ENCODE measurements around the gene SLC28A2. TPM values are rescaled to one million over a fixed set of nuclear protein-coding genes. Genes with fewer than 3 reads are reported as not detected.

SLC28A2 gene
- total and polyA plus RNA-seq, 9 of the 15 experiments (the other 6 are each of a cell fraction or from before 2014, with no cell fraction given) = 0.03 to 0.04 TPM; not detected in 7

DNA sequence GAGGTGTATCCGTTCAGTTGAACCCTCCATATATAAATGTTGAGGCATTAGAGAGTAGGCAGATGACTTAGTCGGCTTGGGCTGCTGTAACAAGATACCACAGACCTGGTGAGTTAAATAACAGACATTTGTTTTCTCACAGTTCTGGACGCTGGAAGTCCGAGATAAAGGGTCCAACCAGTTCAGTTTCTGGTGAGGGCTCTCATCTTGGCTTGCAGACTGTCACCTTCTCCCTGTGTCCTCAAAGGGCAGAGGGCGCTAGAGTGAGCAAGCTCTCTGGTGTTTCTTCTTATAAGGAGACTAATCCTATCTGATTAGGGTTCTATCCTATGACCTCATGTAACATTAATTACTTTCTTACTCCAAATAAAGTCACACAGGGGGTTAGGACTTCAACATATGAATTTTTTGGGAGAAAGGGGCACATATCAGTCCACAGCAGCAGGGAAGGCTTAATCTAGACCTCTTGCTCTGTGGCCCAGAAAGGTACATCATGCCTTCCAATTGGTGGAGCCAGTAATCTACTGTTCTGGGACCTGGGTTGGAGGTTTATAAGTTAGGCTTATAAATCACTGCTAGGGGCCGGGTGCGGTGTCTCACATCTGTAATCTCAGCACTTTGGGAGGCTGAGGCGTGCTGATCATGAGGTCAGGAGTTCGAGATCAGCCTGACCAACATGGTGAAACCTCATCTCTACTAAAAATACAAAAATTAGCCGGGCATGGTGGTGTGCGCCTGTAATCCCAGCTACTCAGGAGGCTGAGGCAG, 26.3 kb upstream of the SLC28A2 start (continued):
- TF ChIP-seq, protein P1, sequence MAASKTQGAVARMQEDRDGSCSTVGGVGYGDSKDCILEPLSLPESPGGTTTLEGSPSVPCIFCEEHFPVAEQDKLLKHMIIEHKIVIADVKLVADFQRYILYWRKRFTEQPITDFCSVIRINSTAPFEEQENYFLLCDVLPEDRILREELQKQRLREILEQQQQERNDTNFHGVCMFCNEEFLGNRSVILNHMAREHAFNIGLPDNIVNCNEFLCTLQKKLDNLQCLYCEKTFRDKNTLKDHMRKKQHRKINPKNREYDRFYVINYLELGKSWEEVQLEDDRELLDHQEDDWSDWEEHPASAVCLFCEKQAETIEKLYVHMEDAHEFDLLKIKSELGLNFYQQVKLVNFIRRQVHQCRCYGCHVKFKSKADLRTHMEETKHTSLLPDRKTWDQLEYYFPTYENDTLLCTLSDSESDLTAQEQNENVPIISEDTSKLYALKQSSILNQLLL (CRISPR knock-in tag; IDR thresholded peaks at IDR 0.05; ENCODE audit: borderline replicate concordance) = no peak
- TF ChIP-seq, protein P2, sequence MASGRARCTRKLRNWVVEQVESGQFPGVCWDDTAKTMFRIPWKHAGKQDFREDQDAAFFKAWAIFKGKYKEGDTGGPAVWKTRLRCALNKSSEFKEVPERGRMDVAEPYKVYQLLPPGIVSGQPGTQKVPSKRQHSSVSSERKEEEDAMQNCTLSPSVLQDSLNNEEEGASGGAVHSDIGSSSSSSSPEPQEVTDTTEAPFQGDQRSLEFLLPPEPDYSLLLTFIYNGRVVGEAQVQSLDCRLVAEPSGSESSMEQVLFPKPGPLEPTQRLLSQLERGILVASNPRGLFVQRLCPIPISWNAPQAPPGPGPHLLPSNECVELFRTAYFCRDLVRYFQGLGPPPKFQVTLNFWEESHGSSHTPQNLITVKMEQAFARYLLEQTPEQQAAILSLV (tag; IDR thresholded peaks at IDR 0.05) = no peak
- TF ChIP-seq ZNF696 (CRISPR knock-in tag; conservative IDR thresholded peaks at IDR 0.05) (no peak), SREBF1 (IDR thresholded peaks at IDR 0.05; ENCODE audit: borderline replicate concordance, low read depth, low read length) (no peak), TGIF2 (CRISPR knock-in tag; IDR thresholded peaks at IDR 0.05) (no peak), ZNF408 (CRISPR knock-in tag; IDR thresholded peaks at IDR 0.05; ENCODE audit: low read depth) (no peak), POLR3G (IDR thresholded peaks at IDR 0.05; ENCODE audit: extremely low read depth, insufficient read length, insufficient replicate concordance) (no peak), SP2 (IDR thresholded peaks at IDR 0.05; ENCODE audit: extremely low read depth, low read depth, low read length, poor library complexity, severe bottlenecking) (no peak), MCM2 (IDR thresholded peaks at IDR 0.05; ENCODE audit: low read depth) (no peak), RBM34 (IDR thresholded peaks at IDR 0.05; ENCODE audit: borderline replicate concordance, insufficient read depth, low read length) (no peak), POLR2B (IDR thresholded peaks at IDR 0.05; ENCODE audit: low read depth, partially characterized antibody) (no peak), BCL6 (CRISPR knock-in tag; IDR thresholded peaks at IDR 0.05) (no peak), CHD1 (IDR thresholded peaks at IDR 0.05; ENCODE audit: low read length) (no peak), KDM5B (IDR thresholded peaks at IDR 0.05; ENCODE audit: insufficient replicate concordance, low read depth, low read length) (no peak)
- TF ChIP-seq, protein P3, sequence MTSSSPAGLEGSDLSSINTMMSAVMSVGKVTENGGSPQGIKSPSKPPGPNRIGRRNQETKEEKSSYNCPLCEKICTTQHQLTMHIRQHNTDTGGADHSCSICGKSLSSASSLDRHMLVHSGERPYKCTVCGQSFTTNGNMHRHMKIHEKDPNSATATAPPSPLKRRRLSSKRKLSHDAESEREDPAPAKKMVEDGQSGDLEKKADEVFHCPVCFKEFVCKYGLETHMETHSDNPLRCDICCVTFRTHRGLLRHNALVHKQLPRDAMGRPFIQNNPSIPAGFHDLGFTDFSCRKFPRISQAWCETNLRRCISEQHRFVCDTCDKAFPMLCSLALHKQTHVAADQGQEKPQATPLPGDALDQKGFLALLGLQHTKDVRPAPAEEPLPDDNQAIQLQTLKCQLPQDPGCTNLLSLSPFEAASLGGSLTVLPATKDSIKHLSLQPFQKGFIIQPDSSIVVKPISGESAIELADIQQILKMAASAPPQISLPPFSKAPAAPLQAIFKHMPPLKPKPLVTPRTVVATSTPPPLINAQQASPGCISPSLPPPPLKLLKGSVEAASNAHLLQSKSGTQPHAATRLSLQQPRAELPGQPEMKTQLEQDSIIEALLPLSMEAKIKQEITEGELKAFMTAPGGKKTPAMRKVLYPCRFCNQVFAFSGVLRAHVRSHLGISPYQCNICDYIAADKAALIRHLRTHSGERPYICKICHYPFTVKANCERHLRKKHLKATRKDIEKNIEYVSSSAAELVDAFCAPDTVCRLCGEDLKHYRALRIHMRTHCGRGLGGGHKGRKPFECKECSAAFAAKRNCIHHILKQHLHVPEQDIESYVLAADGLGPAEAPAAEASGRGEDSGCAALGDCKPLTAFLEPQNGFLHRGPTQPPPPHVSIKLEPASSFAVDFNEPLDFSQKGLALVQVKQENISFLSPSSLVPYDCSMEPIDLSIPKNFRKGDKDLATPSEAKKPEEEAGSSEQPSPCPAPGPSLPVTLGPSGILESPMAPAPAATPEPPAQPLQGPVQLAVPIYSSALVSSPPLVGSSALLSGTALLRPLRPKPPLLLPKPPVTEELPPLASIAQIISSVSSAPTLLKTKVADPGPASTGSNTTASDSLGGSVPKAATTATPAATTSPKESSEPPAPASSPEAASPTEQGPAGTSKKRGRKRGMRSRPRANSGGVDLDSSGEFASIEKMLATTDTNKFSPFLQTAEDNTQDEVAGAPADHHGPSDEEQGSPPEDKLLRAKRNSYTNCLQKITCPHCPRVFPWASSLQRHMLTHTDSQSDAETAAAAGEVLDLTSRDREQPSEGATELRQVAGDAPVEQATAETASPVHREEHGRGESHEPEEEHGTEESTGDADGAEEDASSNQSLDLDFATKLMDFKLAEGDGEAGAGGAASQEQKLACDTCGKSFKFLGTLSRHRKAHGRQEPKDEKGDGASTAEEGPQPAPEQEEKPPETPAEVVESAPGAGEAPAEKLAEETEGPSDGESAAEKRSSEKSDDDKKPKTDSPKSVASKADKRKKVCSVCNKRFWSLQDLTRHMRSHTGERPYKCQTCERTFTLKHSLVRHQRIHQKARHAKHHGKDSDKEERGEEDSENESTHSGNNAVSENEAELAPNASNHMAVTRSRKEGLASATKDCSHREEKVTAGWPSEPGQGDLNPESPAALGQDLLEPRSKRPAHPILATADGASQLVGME (CRISPR knock-in tag; IDR thresholded peaks at IDR 0.05) = no peak
- TF ChIP-seq, protein P4, sequence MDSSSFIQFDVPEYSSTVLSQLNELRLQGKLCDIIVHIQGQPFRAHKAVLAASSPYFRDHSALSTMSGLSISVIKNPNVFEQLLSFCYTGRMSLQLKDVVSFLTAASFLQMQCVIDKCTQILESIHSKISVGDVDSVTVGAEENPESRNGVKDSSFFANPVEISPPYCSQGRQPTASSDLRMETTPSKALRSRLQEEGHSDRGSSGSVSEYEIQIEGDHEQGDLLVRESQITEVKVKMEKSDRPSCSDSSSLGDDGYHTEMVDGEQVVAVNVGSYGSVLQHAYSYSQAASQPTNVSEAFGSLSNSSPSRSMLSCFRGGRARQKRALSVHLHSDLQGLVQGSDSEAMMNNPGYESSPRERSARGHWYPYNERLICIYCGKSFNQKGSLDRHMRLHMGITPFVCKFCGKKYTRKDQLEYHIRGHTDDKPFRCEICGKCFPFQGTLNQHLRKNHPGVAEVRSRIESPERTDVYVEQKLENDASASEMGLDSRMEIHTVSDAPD (CRISPR knock-in tag; IDR thresholded peaks at IDR 0.05) = no peak
